ENCODE data around the gene STXBP1. TPM values are rescaled to one million over a fixed set of nuclear protein-coding genes. Genes with fewer than 3 reads are reported as not detected.

Gene STXBP1
- total RNA-seq, 4 donors from 2014 or later, result 3.4 to 36.8 (median 9.2) TPM

GRCh38 chr9:127722055-127722745, 110.1 kb downstream of the STXBP1 start:
- Histone ChIP-seq H3K27ac (no peak overlapping the region), H3K4me3 (no peak overlapping the region), H3K36me3 (no peaks in the 10 kb centered on the region), H3K9me3 (no peaks in the 10 kb centered on the region), H3K4me1 (no peaks in the 10 kb centered on the region), H3K27me3 (no peaks in the 10 kb centered on the region)
- no peak for ATAC-seq
- intact Hi-C loops (cut with DNase I; ENCODE audit: low total_unique reads), result no loop called here
- TF ChIP-seq CTCF (IDR thresholded peaks at IDR 0.05 in 4 of 5, conservative IDR thresholded peaks at IDR 0.05 in 1 of 5), result no peak
- TF ChIP-seq POLR2A (IDR thresholded peaks at IDR 0.05), result no peak
- in situ Hi-C loops (cut with MboI; ENCODE audit: low sequenced_read_pairs in 4 of 4), result loop anchor here in 1 of 4 donors (10.0 kb wide), 1 partner anchor 227 kb away; no protein-coding TSS in a partner anchor
- DNase-seq, result no peak

GRCh38 chr9:127723013-127723412, 110.9 kb downstream of the STXBP1 start:
- DNase-seq (no peak), ATAC-seq (no peak)
- Histone ChIP-seq H3K4me3 (no peak overlapping the region), H3K4me1 (no peaks in the 10 kb centered on the region), H3K9me3 (no peaks in the 10 kb centered on the region), H3K36me3 (no peaks in the 10 kb centered on the region), H3K27ac (no peak overlapping the region), H3K27me3 (no peaks in the 10 kb centered on the region)
- intact Hi-C loops (cut with DNase I; ENCODE audit: low total_unique reads) (no loop called here), in situ Hi-C loops (cut with MboI; ENCODE audit: low sequenced_read_pairs in 4 of 4) (loop anchor here in 1 of 4 donors (10.0 kb wide), 1 partner anchor 228 kb away; no protein-coding TSS in a partner anchor)
- TF ChIP-seq CTCF (IDR thresholded peaks at IDR 0.05 in 4 of 5, conservative IDR thresholded peaks at IDR 0.05 in 1 of 5) (no peak), POLR2A (IDR thresholded peaks at IDR 0.05) (no peak)

- intact Hi-C loops (cut with DNase I; ENCODE audit: low total_unique reads) (no loop called here), in situ Hi-C loops (cut with MboI; ENCODE audit: low sequenced_read_pairs in 4 of 4) (loop anchor here in 1 of 4 donors (10.0 kb wide), 1 partner anchor 229 kb away; no protein-coding TSS in a partner anchor)
- Histone ChIP-seq H3K4me3 (no peak overlapping the region), H3K36me3 (no peaks in the 10 kb centered on the region), H3K27me3 (no peaks in the 10 kb centered on the region), H3K27ac (no peak overlapping the region), H3K9me3 (no peaks in the 10 kb centered on the region), H3K4me1 (no peaks in the 10 kb centered on the region)
- TF ChIP-seq POLR2A (IDR thresholded peaks at IDR 0.05), result no peak
- no peak for TF ChIP-seq CTCF (IDR thresholded peaks at IDR 0.05 in 4 of 5, conservative IDR thresholded peaks at IDR 0.05 in 1 of 5)
- ATAC-seq (no peak), DNase-seq (no peak)
Observed at GRCh38 chr9:127723444-127723843, 111.4 kb downstream of the STXBP1 start.

- H3K9me3 ChIP-seq, result no peaks in the 10 kb centered on the region
- H3K27me3 ChIP-seq, result no peaks in the 10 kb centered on the region
- intact Hi-C loops (cut with DNase I; ENCODE audit: low total_unique reads), result no loop called here
- no peak for TF ChIP-seq CTCF (IDR thresholded peaks at IDR 0.05 in 4 of 5, conservative IDR thresholded peaks at IDR 0.05 in 1 of 5)
- no peak for TF ChIP-seq POLR2A (IDR thresholded peaks at IDR 0.05)
- DNase-seq (no peak), ATAC-seq (no peak)
- in situ Hi-C loops (cut with MboI; ENCODE audit: low sequenced_read_pairs in 4 of 4), result loop anchor here in 1 of 4 donors (10.0 kb wide), 1 partner anchor 229 kb away; no protein-coding TSS in a partner anchor
- H3K36me3 ChIP-seq, result no peaks in the 10 kb centered on the region
- H3K4me3 ChIP-seq, result no peak overlapping the region
- no peaks in the 10 kb centered on the region for H3K4me1 ChIP-seq
- H3K27ac ChIP-seq, result no peak overlapping the region
Observed at GRCh38 chr9:127724012-127724411, 111.9 kb downstream of the STXBP1 start.

Data from gastrocnemius medialis (tissue), 4 donors.